Globus pallidus (tissue), 1 donor: ENCODE data around the gene TTC4.

Source experiments
- DNase-seq: peaks from one replicate; pipeline ENCODE4 v3.0.0-alpha.2; 2015; ENCODE audit warnings: low spot score

The TTC4 gene

DNA sequence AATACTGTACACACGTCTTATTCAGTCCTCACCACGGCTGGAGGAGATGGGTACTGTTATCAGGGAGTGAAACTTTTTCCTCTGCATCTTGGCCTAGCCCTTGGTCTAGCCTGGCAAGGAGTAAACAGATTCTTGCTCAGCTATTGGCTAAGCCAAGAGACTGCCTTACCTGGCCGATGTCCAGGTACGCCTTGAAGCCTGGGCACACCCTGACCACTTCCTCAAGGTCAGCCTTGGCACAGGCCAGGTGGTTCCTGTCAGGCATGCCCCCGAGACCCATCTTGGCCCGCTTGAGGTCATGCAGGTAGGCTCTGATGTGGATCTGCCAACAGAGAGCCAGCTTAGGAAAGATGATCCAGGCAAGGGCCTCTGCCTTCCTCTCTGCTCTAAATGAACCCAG, 66.5 kb downstream of the TTC4 start:
- DNase-seq, result no peak

DNA sequence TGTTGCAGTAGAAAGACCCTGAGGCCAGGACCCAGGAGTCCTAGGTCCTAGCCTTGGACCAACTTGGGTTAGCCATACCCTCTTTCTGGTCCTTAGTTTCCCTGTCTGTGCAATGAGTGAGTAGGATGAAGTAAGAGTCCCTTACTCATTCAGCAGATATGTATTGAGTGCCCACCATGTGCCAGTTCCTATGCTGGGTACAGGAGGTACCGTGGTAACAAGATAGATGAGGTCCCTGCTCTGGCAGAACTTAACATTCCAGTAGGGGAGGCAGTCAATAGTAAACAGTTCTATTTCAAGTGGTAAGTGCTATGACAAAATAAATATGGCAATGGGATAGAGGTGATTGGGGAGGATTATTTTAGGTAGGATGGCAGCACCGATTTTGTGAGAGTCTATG, 66.9 kb downstream of the TTC4 start:
- DNase-seq, result no peak

- no peak for DNase-seq
Observed at GRCh38 chr1:54784066-54784465, 68.4 kb downstream of the TTC4 start.

DNA sequence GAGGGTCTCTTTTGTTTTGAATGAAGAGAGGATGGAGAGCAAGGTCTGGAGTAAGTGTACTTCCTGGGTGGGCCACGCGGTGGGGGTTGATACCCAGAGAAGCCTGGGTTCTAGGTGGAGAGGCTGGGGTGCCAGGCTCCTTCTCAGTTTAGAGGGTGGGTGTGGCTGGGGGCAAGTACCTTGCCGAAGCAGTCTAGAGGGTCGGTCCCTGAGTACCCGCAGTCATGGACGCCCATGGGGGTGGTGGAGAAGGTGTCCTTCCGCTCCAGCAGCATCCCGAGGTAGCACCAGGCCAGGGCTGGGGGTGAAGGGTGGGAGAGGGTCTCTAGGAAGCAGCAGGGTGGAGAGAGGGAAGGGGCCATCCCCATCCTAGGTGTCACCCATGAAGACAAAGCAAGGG, 71.1 kb downstream of the TTC4 start:
- DNase-seq, result no peak

- DNase-seq, result no peak
Observed at GRCh38 chr1:54787604-54788003, 71.9 kb downstream of the TTC4 start.

DNA sequence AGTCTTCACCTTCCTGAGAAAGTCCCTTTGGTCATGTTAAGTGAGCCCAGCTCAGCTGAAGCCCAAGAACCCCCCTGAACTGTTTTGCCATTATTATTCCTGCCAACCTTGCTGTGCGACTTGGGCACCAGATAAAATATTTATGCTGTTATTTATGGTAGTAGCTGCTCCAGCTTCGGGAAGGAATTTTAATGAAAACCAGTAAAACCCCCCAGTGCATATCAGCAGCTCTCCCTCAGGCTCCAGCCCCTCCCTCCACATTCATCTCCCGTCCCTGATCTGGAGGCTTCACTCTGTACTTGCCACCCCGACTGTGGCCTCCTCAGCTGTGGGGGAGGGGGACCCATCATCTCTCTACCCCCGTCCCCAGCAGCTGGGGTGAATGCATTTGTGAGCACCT, 72.8 kb downstream of the TTC4 start:
- DNase-seq, result no peak

- no peak for DNase-seq
Observed at GRCh38 chr1:54791880-54792522, 76.3 kb downstream of the TTC4 start.
